Measurements from ENCODE around the gene SCO2.
A peak's percentile ranks its signal among the peaks of the same experiment; 100 is the strongest.

The SCO2 gene

GRCh38 chr22:50489363-50490243, 35.8 kb downstream of the SCO2 start:
- DNase-seq, result no peak

GRCh38 chr22:50488886-50489285, 36.5 kb downstream of the SCO2 start:
- DNase-seq, result no peak

- DNase-seq, result no peak
Measured at GRCh38 chr22:50488006-50488677, 37.3 kb downstream of the SCO2 start.

- no peak for DNase-seq
Measured at GRCh38 chr22:50487290-50488005, 38.0 kb downstream of the SCO2 start.

GRCh38 chr22:50486561-50487289, 38.7 kb downstream of the SCO2 start, which contains the start of gene MIOX:
TSS of gene MIOX (plus strand) at chr22:50486859. CDS start at chr22:50486898, 39 bp downstream.
- DNase-seq, result no peak

DNA sequence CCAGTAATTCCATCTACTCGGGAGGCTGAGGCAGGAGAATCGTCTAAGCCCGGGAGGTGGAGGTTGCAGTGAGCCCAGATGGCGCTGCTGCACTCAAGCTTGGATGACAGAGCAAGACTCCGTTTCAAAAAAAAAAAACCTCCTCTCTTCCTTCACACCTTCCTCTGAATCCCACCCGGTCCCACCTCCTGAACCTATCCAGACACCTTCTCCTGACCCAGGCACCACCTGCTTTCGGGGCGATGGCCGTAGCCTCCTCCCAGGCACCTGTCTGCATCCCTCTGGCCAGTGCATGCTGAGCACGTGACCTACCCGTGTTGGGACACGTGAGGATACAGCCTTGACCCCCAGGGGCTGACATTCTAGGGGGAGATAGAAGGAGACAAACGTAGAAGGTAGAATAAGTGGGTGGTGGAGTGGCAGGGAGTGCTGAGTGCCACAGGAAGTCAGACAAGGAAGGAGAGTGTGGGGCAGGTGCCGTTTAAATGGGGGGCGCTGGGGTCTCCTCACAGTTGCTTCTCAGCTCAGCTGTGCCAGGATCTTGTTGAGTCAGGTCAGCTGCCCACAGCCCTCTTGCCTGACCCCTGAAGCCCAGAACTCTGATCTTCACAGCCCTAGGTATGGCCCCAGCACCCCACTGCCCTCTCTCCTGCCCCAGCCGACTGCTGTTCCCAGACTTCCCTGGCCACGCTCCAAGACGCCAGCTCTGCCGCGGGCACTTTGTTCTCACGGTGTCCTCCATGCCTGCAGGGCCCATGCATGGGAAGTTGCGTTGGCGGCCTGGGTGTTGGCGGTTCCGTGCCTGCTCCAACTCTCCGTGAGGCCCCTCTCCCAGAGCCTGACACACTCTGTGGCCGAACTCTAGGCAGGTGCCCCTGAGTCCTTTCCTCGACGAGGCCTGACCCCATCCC, 39.9 kb downstream of the SCO2 start:
- no peak for DNase-seq

DNA sequence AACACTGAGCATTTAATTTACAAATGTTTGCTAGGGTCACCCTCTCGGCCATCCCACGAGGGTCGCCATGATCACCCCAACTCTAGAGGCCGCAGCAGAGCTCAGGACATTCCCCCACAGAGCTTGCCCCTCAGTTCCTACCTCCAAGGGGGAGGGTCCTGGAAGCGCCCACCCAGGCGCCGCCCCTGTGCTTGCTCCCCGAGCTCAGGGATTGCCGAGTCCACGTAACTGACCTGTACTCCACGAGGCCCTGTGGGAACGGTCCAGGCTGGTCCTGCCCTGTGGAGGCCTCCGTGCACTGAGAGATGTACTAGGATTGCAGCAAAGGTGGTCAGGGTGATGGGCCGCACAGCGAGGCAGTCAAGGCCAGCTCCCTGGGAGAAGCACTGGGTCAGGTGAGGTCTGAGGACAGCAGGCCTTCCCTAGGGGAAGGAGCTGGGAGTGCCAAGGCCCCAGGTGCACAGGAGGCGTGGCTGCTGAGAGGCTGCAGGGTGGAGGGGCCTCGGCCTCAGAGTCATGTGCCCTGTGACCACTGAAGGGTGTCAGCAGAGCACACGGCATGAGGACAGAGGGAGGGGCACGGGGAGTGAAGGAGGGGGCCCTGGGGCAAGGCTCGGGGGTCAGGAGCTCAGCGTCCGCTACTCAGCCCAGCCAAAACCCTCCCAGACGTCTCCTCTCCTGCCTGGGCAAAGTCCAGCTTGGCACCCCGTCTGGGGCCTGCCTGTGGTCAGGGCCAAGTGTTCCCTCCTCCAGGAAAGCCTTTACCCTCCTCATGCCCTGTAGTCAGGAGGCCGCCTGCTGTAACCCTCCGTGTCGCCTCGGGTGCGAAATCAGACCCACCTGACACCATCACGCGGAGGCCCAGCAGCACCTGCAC, 41.2 kb downstream of the SCO2 start:
- no peak for DNase-seq

GRCh38 chr22:50483556-50483955, 41.8 kb downstream of the SCO2 start:
- no peak for DNase-seq

GRCh38 chr22:50483106-50483505, 42.3 kb downstream of the SCO2 start:
- DNase-seq, result no peak

GRCh38 chr22:50482107-50483074, 43.0 kb downstream of the SCO2 start:
- no peak for DNase-seq

DNA sequence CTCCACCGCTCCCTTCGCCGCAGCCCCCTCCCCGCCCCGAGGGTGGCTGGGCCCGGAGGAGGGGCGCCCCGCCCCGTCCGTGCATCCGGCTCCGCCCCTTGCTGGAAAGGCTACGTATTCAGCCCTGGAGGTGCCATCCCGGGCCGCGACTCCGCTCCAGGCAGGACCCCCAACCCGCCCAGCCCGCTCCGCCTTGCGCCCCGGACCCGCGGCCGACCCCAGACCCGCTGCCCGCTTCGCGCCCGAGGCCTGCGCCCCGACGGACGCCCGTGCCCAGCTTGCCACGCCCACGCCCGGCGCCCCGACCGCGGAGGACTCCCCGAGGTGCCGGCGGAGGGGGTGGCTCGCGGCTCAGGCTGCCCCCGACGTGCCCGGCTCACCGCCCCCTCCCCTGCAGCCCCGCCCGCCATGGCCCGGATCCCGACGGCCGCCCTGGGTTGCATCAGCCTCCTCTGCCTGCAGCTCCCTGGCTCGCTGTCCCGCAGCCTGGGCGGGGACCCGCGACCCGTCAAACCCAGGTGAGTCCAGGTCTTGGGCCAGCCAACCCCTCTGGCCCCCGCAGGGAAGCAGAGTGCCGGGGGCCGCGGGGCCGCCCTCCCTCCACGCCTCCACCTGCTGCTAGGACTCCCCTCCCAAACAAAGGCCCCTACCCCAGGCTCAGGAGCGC, 43.8 kb downstream of the SCO2 start, which contains the start of gene ADM2:
Gene ADM2 (plus strand): TSS at position 104 of the 667 bp plus-strand sequence. CDS start 305 bp downstream, at position 409.
- no peak for DNase-seq

- DNase-seq, result no peak
Measured at GRCh38 chr22:50481045-50481439, 44.4 kb downstream of the SCO2 start.

- no peak for DNase-seq
Measured at GRCh38 chr22:50479721-50480120, 45.7 kb downstream of the SCO2 start.

GRCh38 chr22:50477923-50478322, 47.5 kb downstream of the SCO2 start:
- DNase-seq, result no peak

DNA sequence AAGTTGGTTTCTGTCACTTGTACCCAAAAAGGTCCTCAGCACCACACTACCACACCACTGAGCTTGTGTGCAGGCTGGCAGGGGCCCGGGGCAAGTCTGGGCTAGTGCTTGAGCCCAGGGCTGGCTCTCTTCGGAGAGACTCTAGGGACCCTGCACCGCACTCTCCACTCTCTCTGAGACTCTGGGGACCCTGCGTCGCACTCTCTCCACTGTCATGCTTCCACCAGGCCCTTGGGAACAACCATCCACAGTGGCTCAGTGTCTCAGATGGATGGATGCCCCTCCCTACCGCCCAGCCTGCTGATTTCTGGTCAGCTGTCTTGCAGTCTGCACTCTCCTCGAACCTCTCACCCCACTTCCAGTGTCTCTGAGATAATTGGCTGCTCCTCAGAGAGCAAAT, 48.5 kb downstream of the SCO2 start:
- no peak for DNase-seq

- no peak for DNase-seq
Measured at GRCh38 chr22:50475652-50476002, 49.8 kb downstream of the SCO2 start.

- peak; percentile 22 for DNase-seq
Measured at GRCh38 chr22:50474710-50475651, 50.4 kb downstream of the SCO2 start, which contains the start of gene SBF1. TSS of gene SBF1 (minus strand) at chr22:50475035. CDS start at chr22:50474840, 195 bp downstream.

All from NCI-H1417 treated with DMSO at 0.1 percent for 48 hours (cell line).